ENCODE measurements around the gene CPSF4. TPM values are rescaled to one million over a fixed set of nuclear protein-coding genes. Genes with fewer than 3 reads are reported as not detected.
"Not testable (repeated sequence)": the region's sequence is repeated elsewhere in the genome, so short reads cannot be mapped to it uniquely, and the experiment has no call there.

The CPSF4 gene
- total and polyA plus RNA-seq, 2 donors (not counting 1 experiment from before 2014, with no cell fraction given): 52.9 to 63.2 TPM

- H3K27ac Mint-ChIP-seq: no peak overlapping the region
- no peaks in the 10 kb centered on the region for H3K4me1 Mint-ChIP-seq
- no peaks in the 10 kb centered on the region for H3K79me2 ChIP-seq (ENCODE audit: control insufficient read depth, insufficient read depth, low read length)
- H3K9me3 Mint-ChIP-seq (ENCODE audit: insufficient read depth): no peaks in the 10 kb centered on the region
- H3K9me3 ChIP-seq (ENCODE audit: control extremely low read depth in 1 of 3, control insufficient read depth in 2 of 3, insufficient read depth in 1 of 3, low read length in 2 of 3): no peaks in the 10 kb centered on the region
- no peak overlapping the region for H3K4me3 Mint-ChIP-seq
- no peak overlapping the region for H3K4me3 ChIP-seq (ENCODE audit: control extremely low read depth in 1 of 5, extremely low read depth in 1 of 5, insufficient read depth in 1 of 5, low read depth in 2 of 5, low read length in 4 of 5)
- CTCF ChIA-PET: no interaction called here
- TF ChIP-seq EZH2 (IDR thresholded peaks at IDR 0.05; ENCODE audit: borderline replicate concordance, insufficient read depth, low read depth, low read length, poor library complexity, severe bottlenecking): no peak
- TF ChIP-seq, protein P1, sequence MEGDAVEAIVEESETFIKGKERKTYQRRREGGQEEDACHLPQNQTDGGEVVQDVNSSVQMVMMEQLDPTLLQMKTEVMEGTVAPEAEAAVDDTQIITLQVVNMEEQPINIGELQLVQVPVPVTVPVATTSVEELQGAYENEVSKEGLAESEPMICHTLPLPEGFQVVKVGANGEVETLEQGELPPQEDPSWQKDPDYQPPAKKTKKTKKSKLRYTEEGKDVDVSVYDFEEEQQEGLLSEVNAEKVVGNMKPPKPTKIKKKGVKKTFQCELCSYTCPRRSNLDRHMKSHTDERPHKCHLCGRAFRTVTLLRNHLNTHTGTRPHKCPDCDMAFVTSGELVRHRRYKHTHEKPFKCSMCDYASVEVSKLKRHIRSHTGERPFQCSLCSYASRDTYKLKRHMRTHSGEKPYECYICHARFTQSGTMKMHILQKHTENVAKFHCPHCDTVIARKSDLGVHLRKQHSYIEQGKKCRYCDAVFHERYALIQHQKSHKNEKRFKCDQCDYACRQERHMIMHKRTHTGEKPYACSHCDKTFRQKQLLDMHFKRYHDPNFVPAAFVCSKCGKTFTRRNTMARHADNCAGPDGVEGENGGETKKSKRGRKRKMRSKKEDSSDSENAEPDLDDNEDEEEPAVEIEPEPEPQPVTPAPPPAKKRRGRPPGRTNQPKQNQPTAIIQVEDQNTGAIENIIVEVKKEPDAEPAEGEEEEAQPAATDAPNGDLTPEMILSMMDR (IDR thresholded peaks at IDR 0.05): no peak
- 94% methylated on average over 9 of the region's 10 CpGs for WGBS (ENCODE audit: insufficient coverage)
- no peak overlapping the region for H3K27ac ChIP-seq (ENCODE audit: low read length in 2 of 2)
- no peak for DNase-seq
- peaks cover 0 to 42% of the 10 kb centered on the region in 2 experiments for H3K36me3 ChIP-seq (replicated peaks in 1 of 2; ENCODE audit: control extremely low read depth in 1 of 2, control insufficient read depth in 1 of 2, extremely low read depth in 1 of 2, insufficient read depth in 2 of 2, low read length in 1 of 2)
- H2AFZ ChIP-seq (ENCODE audit: insufficient read depth, low read depth, low read length, poor library complexity, severe bottlenecking): no peak overlapping the region
- H3K27me3 Mint-ChIP-seq: no peaks in the 10 kb centered on the region
- no peak overlapping the region for H3K4me2 ChIP-seq (replicated peaks; ENCODE audit: low read depth, low read length, poor library complexity, severe bottlenecking)
- no peak overlapping the region for H3K9ac ChIP-seq (ENCODE audit: low read length)
- H3K27me3 ChIP-seq (replicated peaks in 1 of 4; ENCODE audit: control extremely low read depth in 1 of 4, control insufficient read depth in 3 of 4, insufficient read depth in 4 of 4, low read length in 3 of 4): no peaks in the 10 kb centered on the region
- intact Hi-C loops (cut with micrococcal nuclease): no loop called here
- no peaks in the 10 kb centered on the region for H3K4me1 ChIP-seq (ENCODE audit: control insufficient read depth in 2 of 2, insufficient read depth in 2 of 2, low read length in 2 of 2)
- POLR2A ChIA-PET: no interaction called here
- no peak for ATAC-seq (ENCODE audit: low read depth)
- H4K20me1 ChIP-seq (ENCODE audit: control insufficient read depth, insufficient read depth, low read length, poor library complexity, severe bottlenecking): no peaks in the 10 kb centered on the region
Measured at GRCh38 chr7:99428972-99429566, 9.7 kb upstream of the CPSF4 start.

DNA sequence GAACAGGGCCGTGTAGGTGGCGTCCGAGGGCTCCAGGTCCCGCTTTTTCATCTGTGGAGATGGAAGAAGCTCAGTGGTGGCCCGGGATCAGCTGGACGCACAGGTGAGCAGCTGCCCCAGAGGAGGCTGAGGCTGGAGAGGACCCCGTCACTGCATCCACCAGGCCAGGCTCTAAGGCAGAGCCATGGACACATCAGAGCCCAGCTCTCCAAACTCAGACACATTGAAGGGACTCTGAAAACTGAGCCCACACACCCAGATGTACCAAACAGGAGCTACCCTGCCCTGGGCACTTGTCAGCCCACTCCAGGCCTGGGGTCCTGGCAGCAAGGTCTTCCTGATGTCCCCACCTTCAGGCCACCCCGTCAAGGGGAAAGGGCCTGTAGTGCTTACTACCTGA is 9.0 kb upstream of the CPSF4 start:
- no peak overlapping the region for H3K27ac Mint-ChIP-seq
- no peak overlapping the region for H3K9ac ChIP-seq (ENCODE audit: low read length)
- no peaks in the 10 kb centered on the region for H3K4me1 ChIP-seq (ENCODE audit: control insufficient read depth in 2 of 2, insufficient read depth in 2 of 2, low read length in 2 of 2)
- H3K4me2 ChIP-seq (replicated peaks; ENCODE audit: low read depth, low read length, poor library complexity, severe bottlenecking): no peak overlapping the region
- no peak overlapping the region for H3K4me3 Mint-ChIP-seq
- no peak overlapping the region for H2AFZ ChIP-seq (ENCODE audit: insufficient read depth, low read depth, low read length, poor library complexity, severe bottlenecking)
- no peak overlapping the region for H3K4me3 ChIP-seq (ENCODE audit: control extremely low read depth in 1 of 5, extremely low read depth in 1 of 5, insufficient read depth in 1 of 5, low read depth in 2 of 5, low read length in 4 of 5)
- POLR2A ChIA-PET: no interaction called here
- intact Hi-C loops (cut with micrococcal nuclease): no loop called here
- no peak overlapping the region for H3K27ac ChIP-seq (ENCODE audit: low read length in 2 of 2)
- H3K4me1 Mint-ChIP-seq: no peaks in the 10 kb centered on the region
- no peaks in the 10 kb centered on the region for H3K9me3 ChIP-seq (ENCODE audit: control extremely low read depth in 1 of 3, control insufficient read depth in 2 of 3, insufficient read depth in 1 of 3, low read length in 2 of 3)
- no peaks in the 10 kb centered on the region for H3K79me2 ChIP-seq (ENCODE audit: control insufficient read depth, insufficient read depth, low read length)
- DNase-seq (no peak), ATAC-seq (ENCODE audit: low read depth) (no peak)
- H3K9me3 Mint-ChIP-seq (ENCODE audit: insufficient read depth): no peaks in the 10 kb centered on the region
- TF ChIP-seq EZH2 (IDR thresholded peaks at IDR 0.05; ENCODE audit: borderline replicate concordance, insufficient read depth, low read depth, low read length, poor library complexity, severe bottlenecking): no peak
- TF ChIP-seq, protein P1 (IDR thresholded peaks at IDR 0.05): no peak
- CTCF ChIA-PET: no interaction called here
- 97% methylated on average over 8 of the region's 8 CpGs for WGBS (ENCODE audit: insufficient coverage)
- no peaks in the 10 kb centered on the region for H3K27me3 ChIP-seq (replicated peaks in 1 of 4; ENCODE audit: control extremely low read depth in 1 of 4, control insufficient read depth in 3 of 4, insufficient read depth in 4 of 4, low read length in 3 of 4)
- no peaks in the 10 kb centered on the region for H4K20me1 ChIP-seq (ENCODE audit: control insufficient read depth, insufficient read depth, low read length, poor library complexity, severe bottlenecking)
- no peaks in the 10 kb centered on the region for H3K27me3 Mint-ChIP-seq
- peaks cover 0 to 41% of the 10 kb centered on the region in 2 experiments for H3K36me3 ChIP-seq (replicated peaks in 1 of 2; ENCODE audit: control extremely low read depth in 1 of 2, control insufficient read depth in 1 of 2, extremely low read depth in 1 of 2, insufficient read depth in 2 of 2, low read length in 1 of 2)

- H3K9me3 ChIP-seq (ENCODE audit: control extremely low read depth in 1 of 3, control insufficient read depth in 2 of 3, insufficient read depth in 1 of 3, low read length in 2 of 3); H3K4me2 ChIP-seq (replicated peaks; ENCODE audit: low read depth, low read length, poor library complexity, severe bottlenecking); H2AFZ ChIP-seq (ENCODE audit: insufficient read depth, low read depth, low read length, poor library complexity, severe bottlenecking); H3K4me3 ChIP-seq (ENCODE audit: control extremely low read depth in 1 of 5, extremely low read depth in 1 of 5, insufficient read depth in 1 of 5, low read depth in 2 of 5, low read length in 4 of 5); H3K4me1 ChIP-seq (ENCODE audit: control insufficient read depth in 2 of 2, insufficient read depth in 2 of 2, low read length in 2 of 2); H3K9me3 Mint-ChIP-seq (ENCODE audit: insufficient read depth); H3K4me3 Mint-ChIP-seq; H3K27me3 Mint-ChIP-seq; intact Hi-C loops (cut with micrococcal nuclease); H3K27me3 ChIP-seq (replicated peaks in 1 of 4; ENCODE audit: control extremely low read depth in 1 of 4, control insufficient read depth in 3 of 4, insufficient read depth in 4 of 4, low read length in 3 of 4); ATAC-seq (ENCODE audit: low read depth); POLR2A ChIA-PET; CTCF ChIA-PET; H3K4me1 Mint-ChIP-seq; H3K27ac ChIP-seq (ENCODE audit: low read length in 2 of 2); H4K20me1 ChIP-seq (ENCODE audit: control insufficient read depth, insufficient read depth, low read length, poor library complexity, severe bottlenecking); H3K9ac ChIP-seq (ENCODE audit: low read length); H3K79me2 ChIP-seq (ENCODE audit: control insufficient read depth, insufficient read depth, low read length); DNase-seq: not testable (repeated sequence)
- 100% methylated on average over 12 of the region's 13 CpGs for WGBS (ENCODE audit: insufficient coverage)
- peak overlapping the region; percentile 54 for H3K27ac Mint-ChIP-seq
- peaks cover 0 to 37% of the 10 kb centered on the region in 2 experiments for H3K36me3 ChIP-seq (replicated peaks in 1 of 2; ENCODE audit: control extremely low read depth in 1 of 2, control insufficient read depth in 1 of 2, extremely low read depth in 1 of 2, insufficient read depth in 2 of 2, low read length in 1 of 2)
Measured at GRCh38 chr7:99431756-99432540, 6.8 kb upstream of the CPSF4 start.
